HepG2 (cell line): ENCODE data around the gene RAPGEF2. TPM values are rescaled to one million over a fixed set of nuclear protein-coding genes. Genes with fewer than 3 reads are reported as not detected.

Experiments used
- ATAC-seq: fragments of 200-7000 bp; cut with Tn5 transposase; 3 replicates; pipeline ENCODE4 v1.9.1; 2020; ENCODE audit warnings: mild to moderate bottlenecking, moderate library complexity
- BruUV-seq: library from RNA; stranded (reverse); fragments of 400-500 nt; replicated peaks from 2 replicates; lab custom pipeline; 2021; lab: Mats Ljungman, UMichigan
- CTCF ChIA-PET: fragments of 300-600 bp; formaldehyde crosslinking; extraction: SDS; loops from one replicate; lab custom pipeline; 2021; ENCODE audit warnings: low total read pairs, inconsistent platforms, low intra/inter-chr PET ratio; lab: Yijun Ruan, JAX
- POLR2A ChIA-PET: fragments of 350-600 bp; sonication (Branson Sonifier 250); formaldehyde crosslinking; loops from one replicate; lab custom pipeline; 2020; ENCODE audit warnings: antibody characterized with exemption, inconsistent platforms; lab: Yijun Ruan, JAX
- DNase-seq: peaks from one replicate; pipeline ENCODE4 v3.0.0-alpha.2; 2015; ENCODE audit warnings: low spot score
- FAIRE-seq: peaks from 3 replicates; lab custom pipeline; 2011; peaks lifted over from hg19 to GRCh38; lab: Jason Lieb, UNC
- H2AFZ ChIP-seq: one replicate; pipeline ENCODE4 v1.6.1; 2011; ENCODE audit warnings: low read length, inconsistent platforms
- H3K27ac ChIP-seq: fragments of 300-600 bp; 3 replicates; pipeline ENCODE4 v1.8.0; 2011; ENCODE audit warnings: mixed run types, mild to moderate bottlenecking, mixed read lengths, low read length, inconsistent platforms; ENCODE audit not compliant: insufficient read depth; ENCODE audit errors: extremely low read length
- H3K27me3 ChIP-seq, 2 experiments: fragments of 200-600 bp in 1 of 2; 2 replicates in 1 of 2; 3 replicates in 1 of 2; pipeline versions ENCODE4 v1.6.0 to v1.8.0; 2011; ENCODE audit warnings: low read length in 2 of 2, mild to moderate bottlenecking in 2 of 2, moderate library complexity in 2 of 2, inconsistent platforms in 1 of 2; ENCODE audit not compliant: insufficient read depth in 2 of 2, control insufficient read depth in 1 of 2
- H3K36me3 ChIP-seq, 2 experiments: fragments of 200-600 bp in 1 of 2; replicated peaks in 1 of 2; 2 replicates in 1 of 2; 3 replicates in 1 of 2; pipeline versions ENCODE4 v1.5.1 to v1.8.0; 2011; ENCODE audit warnings: low read length in 2 of 2, inconsistent platforms in 1 of 2; ENCODE audit not compliant: insufficient read depth in 2 of 2, control insufficient read depth in 1 of 2
- H3K4me1 ChIP-seq: 2 replicates; pipeline ENCODE4 v1.5.1; 2012; ENCODE audit warnings: low read length, inconsistent platforms; ENCODE audit not compliant: insufficient read depth
- H3K4me2 ChIP-seq: 2 replicates; pipeline ENCODE4 v1.6.0; 2011; ENCODE audit warnings: low read depth, low read length, inconsistent platforms
- H3K4me3 ChIP-seq, 3 experiments: fragments of 200-600 bp in 1 of 3; sonication (generic), shearing (Covaris generic) in 1 of 3; replicated peaks in 1 of 3; 2 replicates each; pipeline ENCODE4 v1.5.1; 2011 to 2016; ENCODE audit warnings: low read length in 3 of 3, inconsistent platforms in 2 of 3, low read depth in 2 of 3, mild to moderate bottlenecking in 2 of 3, control low read depth in 1 of 3, mixed read lengths in 1 of 3; ENCODE audit not compliant: insufficient read depth in 1 of 3
- H3K79me2 ChIP-seq: one replicate; pipeline ENCODE4 v1.6.1; 2011; ENCODE audit warnings: low read length, inconsistent platforms; ENCODE audit not compliant: insufficient read depth
- H3K9ac ChIP-seq: 2 replicates; pipeline ENCODE4 v1.6.0; 2011; ENCODE audit warnings: mild to moderate bottlenecking, low read depth, low read length, inconsistent platforms; ENCODE audit not compliant: insufficient read depth
- H3K9me3 ChIP-seq: 2 replicates; pipeline ENCODE4 v1.5.1; 2012; ENCODE audit warnings: mild to moderate bottlenecking, low read length
- H4K20me1 ChIP-seq: 2 replicates; pipeline ENCODE4 v1.6.0; 2011; ENCODE audit warnings: inconsistent platforms, mild to moderate bottlenecking, low read length, moderate library complexity; ENCODE audit not compliant: insufficient read depth
- CBFB ChIP-seq: sonication (generic); formaldehyde crosslinking; IDR thresholded peaks from 2 replicates; pipeline ENCODE4 v1.4.0; 2020; ENCODE audit warnings: missing genetic modification reagents
- ELF4 ChIP-seq: sonication (generic); formaldehyde crosslinking; IDR thresholded peaks from 2 replicates; pipeline ENCODE4 v1.5.0; 2020; ENCODE audit warnings: missing genetic modification reagents, mild to moderate bottlenecking, moderate library complexity, borderline replicate concordance
- GATAD1 ChIP-seq: IDR thresholded peaks from 2 replicates; pipeline ENCODE4 v1.6.1; 2016; ENCODE audit warnings: missing genetic modification reagents, missing compliant biosample characterization
- HCFC1 ChIP-seq: fragments of 150-350 bp; IDR thresholded peaks from 2 replicates; pipeline ENCODE4 v1.6.1; 2014; ENCODE audit warnings: low read depth, low read length
- IKZF1 ChIP-seq: fragments of 450-650 bp; IDR thresholded peaks from 2 replicates; pipeline ENCODE4 v1.7.1; 2016
- MTF2 ChIP-seq: sonication (generic); formaldehyde crosslinking; IDR thresholded peaks from 2 replicates; pipeline ENCODE4 v1.5.0; 2020; ENCODE audit warnings: missing genetic modification reagents, borderline replicate concordance
- NFE2L1 ChIP-seq: sonication (generic); formaldehyde crosslinking; IDR thresholded peaks from 2 replicates; pipeline ENCODE4 v1.4.0; 2020; ENCODE audit warnings: missing genetic modification reagents, mild to moderate bottlenecking, borderline replicate concordance
- PHB2 ChIP-seq: fragments of 450-650 bp; IDR thresholded peaks from 2 replicates; pipeline ENCODE4 v1.6.1; 2018; ENCODE audit not compliant: partially characterized antibody
- PHF21A ChIP-seq: sonication (generic); formaldehyde crosslinking; IDR thresholded peaks from 2 replicates; pipeline ENCODE4 v1.5.0; 2020; ENCODE audit warnings: mild to moderate bottlenecking, missing genetic modification reagents
- ZNF337 ChIP-seq: sonication (generic); formaldehyde crosslinking; IDR thresholded peaks from 2 replicates; pipeline ENCODE4 v1.5.1; 2020; ENCODE audit warnings: missing genetic modification reagents, low read depth, mild to moderate bottlenecking, borderline replicate concordance
- ZNF83 ChIP-seq: sonication (generic); formaldehyde crosslinking; IDR thresholded peaks from 2 replicates; pipeline ENCODE4 v1.4.0; 2020; ENCODE audit warnings: missing genetic modification reagents, mild to moderate bottlenecking, borderline replicate concordance
- ZZZ3 ChIP-seq: sonication (generic); formaldehyde crosslinking; IDR thresholded peaks from 2 replicates; pipeline ENCODE4 v1.4.0; 2020; ENCODE audit warnings: missing genetic modification reagents, mild to moderate bottlenecking, borderline replicate concordance
- WGBS: methylation state at CpG from one replicate; pipeline ENCODE4 v1.1.6; 2017; ENCODE audit warnings: low lambda C conversion rate; 5-methylcytosine and 5-hydroxymethylcytosine counted together
- in situ Hi-C: cut with HindIII; loops from 2 replicates; pipeline ENCODE4 v1.10.0; 2017; ENCODE audit warnings: low pct_unique_long_range_greater_than_20kb; ENCODE audit not compliant: extremely low pct_ligation_motif_present
- intact Hi-C: fragments of 100-400 bp; cut with micrococcal nuclease; formaldehyde crosslinking; loops from one replicate; pipeline ENCODE4 v1.10.0; 2022; ENCODE audit not compliant: unreplicated experiment
- polyA plus RNA-seq, 8 experiments: library from polyadenylated mRNA; depleted of rRNA in 3 of 8; stranded (reverse) in 7 of 8; unstranded in 1 of 8; fragments of >200 nt; fragmentation: Illumina TruSeq in 4 of 8; extraction: Trizol in 4 of 8; gene quantifications; 2 replicates each; pipeline versions ENCODE4 v1.2.1 to v1.2.3, GENCODE V29; 2011 to 2016; ENCODE audit warnings: low read depth in 4 of 8, missing spikeins in 1 of 8, mixed read lengths in 1 of 8; ENCODE audit not compliant: insufficient read depth in 1 of 8
- total RNA-seq, 5 experiments: library from RNA; depleted of rRNA; stranded (reverse); fragments of >200 nt; fragmentation: Illumina TruSeq; extraction: Trizol; gene quantifications; 2 replicates each; pipeline ENCODE4 v1.2.3, GENCODE V29; 2016; ENCODE audit warnings: low read depth in 1 of 5
- TF ChIP-seq, protein P1 (sequence below): IDR thresholded peaks from 2 replicates; pipeline ENCODE4 v1.6.1; 2016; ENCODE audit warnings: control low read depth
- TF ChIP-seq, protein P2 (sequence below): sonication (generic); formaldehyde crosslinking; IDR thresholded peaks from 2 replicates; pipeline ENCODE4 v1.4.0; 2020; ENCODE audit warnings: missing genetic modification reagents
- TF ChIP-seq, protein P3 (sequence below): sonication (generic); formaldehyde crosslinking; IDR thresholded peaks from 2 replicates; pipeline ENCODE4 v1.5.1; 2020; ENCODE audit warnings: mild to moderate bottlenecking, missing genetic modification reagents

RAPGEF2 gene
- total and polyA plus RNA-seq, 2 of the 13 experiments (the other 11 are each of a cell fraction or from before 2014, with no cell fraction given) = 19.2 to 23.0 TPM

GRCh38 chr4:159097785-159098184 lies 5.1 kb upstream of the RAPGEF2 start:
- POLR2A ChIA-PET = no interaction called here
- H3K36me3 ChIP-seq = no peaks in the 10 kb centered on the region
- CTCF ChIA-PET = no interaction called here
- no peak overlapping the region for H3K27ac ChIP-seq
- H3K9ac ChIP-seq = no peak overlapping the region
- H3K4me3 ChIP-seq = no peak overlapping the region
- DNase-seq (no peak), ATAC-seq (no peak), FAIRE-seq (no peak)
- in situ Hi-C loops (no loop called here), intact Hi-C loops (no loop called here)
- no peaks in the 10 kb centered on the region for H3K9me3 ChIP-seq
- H4K20me1 ChIP-seq = no peaks in the 10 kb centered on the region
- no TSS peak for BruUV-seq
- 0% methylated on average over 1 of the region's 1 CpG for WGBS
- no peak overlapping the region for H2AFZ ChIP-seq
- no peaks in the 10 kb centered on the region; a peak in 1 of 5 replicates for H3K27me3 ChIP-seq
- peaks cover 17% of the 10 kb centered on the region for H3K4me1 ChIP-seq
- H3K79me2 ChIP-seq = no peaks in the 10 kb centered on the region
- H3K4me2 ChIP-seq = no peak overlapping the region
- TF ChIP-seq MTF2 = no peak
- no peak for TF ChIP-seq ELF4 (CRISPR knock-in tag)
- TF ChIP-seq HCFC1 = no peak
- TF ChIP-seq, protein P1, sequence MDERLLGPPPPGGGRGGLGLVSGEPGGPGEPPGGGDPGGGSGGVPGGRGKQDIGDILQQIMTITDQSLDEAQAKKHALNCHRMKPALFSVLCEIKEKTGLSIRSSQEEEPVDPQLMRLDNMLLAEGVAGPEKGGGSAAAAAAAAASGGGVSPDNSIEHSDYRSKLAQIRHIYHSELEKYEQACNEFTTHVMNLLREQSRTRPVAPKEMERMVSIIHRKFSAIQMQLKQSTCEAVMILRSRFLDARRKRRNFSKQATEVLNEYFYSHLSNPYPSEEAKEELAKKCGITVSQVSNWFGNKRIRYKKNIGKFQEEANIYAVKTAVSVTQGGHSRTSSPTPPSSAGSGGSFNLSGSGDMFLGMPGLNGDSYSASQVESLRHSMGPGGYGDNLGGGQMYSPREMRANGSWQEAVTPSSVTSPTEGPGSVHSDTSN = no peak
- TF ChIP-seq ZNF83 = no peak
- TF ChIP-seq, protein P2, sequence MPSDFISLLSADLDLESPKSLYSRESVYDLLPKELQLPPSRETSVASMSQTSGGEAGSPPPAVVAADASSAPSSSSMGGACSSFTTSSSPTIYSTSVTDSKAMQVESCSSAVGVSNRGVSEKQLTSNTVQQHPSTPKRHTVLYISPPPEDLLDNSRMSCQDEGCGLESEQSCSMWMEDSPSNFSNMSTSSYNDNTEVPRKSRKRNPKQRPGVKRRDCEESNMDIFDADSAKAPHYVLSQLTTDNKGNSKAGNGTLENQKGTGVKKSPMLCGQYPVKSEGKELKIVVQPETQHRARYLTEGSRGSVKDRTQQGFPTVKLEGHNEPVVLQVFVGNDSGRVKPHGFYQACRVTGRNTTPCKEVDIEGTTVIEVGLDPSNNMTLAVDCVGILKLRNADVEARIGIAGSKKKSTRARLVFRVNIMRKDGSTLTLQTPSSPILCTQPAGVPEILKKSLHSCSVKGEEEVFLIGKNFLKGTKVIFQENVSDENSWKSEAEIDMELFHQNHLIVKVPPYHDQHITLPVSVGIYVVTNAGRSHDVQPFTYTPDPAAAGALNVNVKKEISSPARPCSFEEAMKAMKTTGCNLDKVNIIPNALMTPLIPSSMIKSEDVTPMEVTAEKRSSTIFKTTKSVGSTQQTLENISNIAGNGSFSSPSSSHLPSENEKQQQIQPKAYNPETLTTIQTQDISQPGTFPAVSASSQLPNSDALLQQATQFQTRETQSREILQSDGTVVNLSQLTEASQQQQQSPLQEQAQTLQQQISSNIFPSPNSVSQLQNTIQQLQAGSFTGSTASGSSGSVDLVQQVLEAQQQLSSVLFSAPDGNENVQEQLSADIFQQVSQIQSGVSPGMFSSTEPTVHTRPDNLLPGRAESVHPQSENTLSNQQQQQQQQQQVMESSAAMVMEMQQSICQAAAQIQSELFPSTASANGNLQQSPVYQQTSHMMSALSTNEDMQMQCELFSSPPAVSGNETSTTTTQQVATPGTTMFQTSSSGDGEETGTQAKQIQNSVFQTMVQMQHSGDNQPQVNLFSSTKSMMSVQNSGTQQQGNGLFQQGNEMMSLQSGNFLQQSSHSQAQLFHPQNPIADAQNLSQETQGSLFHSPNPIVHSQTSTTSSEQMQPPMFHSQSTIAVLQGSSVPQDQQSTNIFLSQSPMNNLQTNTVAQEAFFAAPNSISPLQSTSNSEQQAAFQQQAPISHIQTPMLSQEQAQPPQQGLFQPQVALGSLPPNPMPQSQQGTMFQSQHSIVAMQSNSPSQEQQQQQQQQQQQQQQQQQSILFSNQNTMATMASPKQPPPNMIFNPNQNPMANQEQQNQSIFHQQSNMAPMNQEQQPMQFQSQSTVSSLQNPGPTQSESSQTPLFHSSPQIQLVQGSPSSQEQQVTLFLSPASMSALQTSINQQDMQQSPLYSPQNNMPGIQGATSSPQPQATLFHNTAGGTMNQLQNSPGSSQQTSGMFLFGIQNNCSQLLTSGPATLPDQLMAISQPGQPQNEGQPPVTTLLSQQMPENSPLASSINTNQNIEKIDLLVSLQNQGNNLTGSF (CRISPR knock-in tag) = no peak
- no peak for TF ChIP-seq IKZF1
- TF ChIP-seq ZNF337 = no peak
- TF ChIP-seq, protein P3, sequence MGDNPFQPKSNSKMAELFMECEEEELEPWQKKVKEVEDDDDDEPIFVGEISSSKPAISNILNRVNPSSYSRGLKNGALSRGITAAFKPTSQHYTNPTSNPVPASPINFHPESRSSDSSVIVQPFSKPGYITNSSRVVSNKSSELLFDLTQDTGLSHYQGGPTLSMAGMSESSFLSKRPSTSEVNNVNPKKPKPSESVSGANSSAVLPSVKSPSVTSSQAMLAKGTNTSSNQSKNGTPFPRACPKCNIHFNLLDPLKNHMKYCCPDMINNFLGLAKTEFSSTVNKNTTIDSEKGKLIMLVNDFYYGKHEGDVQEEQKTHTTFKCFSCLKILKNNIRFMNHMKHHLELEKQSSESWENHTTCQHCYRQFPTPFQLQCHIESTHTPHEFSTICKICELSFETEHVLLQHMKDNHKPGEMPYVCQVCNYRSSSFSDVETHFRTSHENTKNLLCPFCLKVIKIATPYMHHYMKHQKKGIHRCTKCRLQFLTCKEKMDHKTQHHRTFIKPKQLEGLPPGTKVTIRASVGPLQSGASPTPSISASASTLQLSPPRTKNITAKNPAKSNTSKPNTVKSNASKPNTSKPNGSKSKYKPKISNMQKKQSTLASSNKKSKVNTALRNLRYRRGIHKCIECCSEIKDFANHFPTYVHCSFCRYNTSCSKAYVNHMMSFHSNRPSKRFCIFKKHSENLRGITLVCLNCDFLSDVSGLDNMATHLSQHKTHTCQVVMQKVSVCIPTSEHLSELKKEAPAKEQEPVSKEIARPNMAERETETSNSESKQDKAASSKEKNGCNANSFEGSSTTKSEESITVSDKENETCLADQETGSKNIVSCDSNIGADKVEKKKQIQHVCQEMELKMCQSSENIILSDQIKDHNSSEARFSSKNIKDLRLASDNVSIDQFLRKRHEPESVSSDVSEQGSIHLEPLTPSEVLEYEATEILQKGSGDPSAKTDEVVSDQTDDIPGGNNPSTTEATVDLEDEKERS = no peak
- TF ChIP-seq ZZZ3 (CRISPR knock-in tag) = no peak
- TF ChIP-seq PHF21A (CRISPR knock-in tag) = no peak
- no peak for TF ChIP-seq GATAD1 (CRISPR knock-in tag)
- no peak for TF ChIP-seq CBFB (CRISPR knock-in tag)
- TF ChIP-seq PHB2 = no peak
- TF ChIP-seq NFE2L1 (CRISPR knock-in tag) = no peak
